GM13977 (cell line): ENCODE data around the gene PSME4.
"Not testable (repeated sequence)": the region's sequence is repeated elsewhere in the genome, so short reads cannot be mapped to it uniquely, and the experiment has no call there.

ENCODE experiments used
- DNase-seq: peaks from one replicate; pipeline ENCODE4 v3.0.0; 2012; ENCODE audit warnings: low spot score
- CTCF ChIP-seq: IDR thresholded peaks from 2 replicates; pipeline ENCODE4 v1.5.1; 2012; ENCODE audit warnings: mild to moderate bottlenecking, control low read depth; ENCODE audit not compliant: insufficient read depth; ENCODE audit errors: extremely low read depth, missing control alignments
- in situ Hi-C: fragments of 300-500 bp; cut with MboI; formaldehyde crosslinking; loops from one replicate; pipeline ENCODE4 v1.12.0; 2022; ENCODE audit warnings: low sequenced_read_pairs, low pct_unique_long_range_greater_than_20kb, mixed read lengths, inconsistent platforms; ENCODE audit not compliant: unreplicated experiment

Gene PSME4

GRCh38 chr2:53852532-53852931, 118.3 kb downstream of the PSME4 start:
- in situ Hi-C loops, result no loop called here
- no peak for TF ChIP-seq CTCF
- DNase-seq, result no peak

- in situ Hi-C loops, DNase-seq: not testable (repeated sequence)
Observed at GRCh38 chr2:53851052-53851757, 119.6 kb downstream of the PSME4 start.

DNA sequence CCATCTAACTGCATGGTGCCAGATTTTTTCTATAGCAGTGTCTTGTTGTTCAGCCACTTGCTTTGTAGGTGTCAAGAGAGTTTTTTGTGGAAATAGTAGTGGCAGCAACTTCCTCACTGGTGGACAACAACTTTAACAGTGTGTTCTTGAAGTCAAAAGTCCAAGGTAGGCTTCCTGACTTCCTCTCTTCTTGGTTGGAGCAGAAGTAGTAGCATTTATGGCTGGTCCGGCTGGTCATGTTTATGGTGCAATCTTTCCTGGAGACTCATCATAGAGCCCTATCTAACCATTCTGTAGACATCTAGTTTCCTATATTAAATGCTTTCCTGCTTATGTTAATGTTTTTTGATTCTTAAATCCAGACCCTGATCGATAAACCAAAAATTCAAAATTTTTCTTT, 122.7 kb downstream of the PSME4 start:
- in situ Hi-C loops, result no loop called here
- DNase-seq, result no peak
- TF ChIP-seq CTCF, result no peak

- in situ Hi-C loops, result no loop called here
- TF ChIP-seq CTCF, result no peak
Observed at GRCh38 chr2:53843595-53843994, 127.2 kb downstream of the PSME4 start.

GRCh38 chr2:53842891-53843290, 127.9 kb downstream of the PSME4 start:
- no peak for DNase-seq
- in situ Hi-C loops, result no loop called here
- no peak for TF ChIP-seq CTCF

More at GRCh38 chr2:53843595-53843994, 127.2 kb downstream of the PSME4 start:
- DNase-seq, result no peak

DNA sequence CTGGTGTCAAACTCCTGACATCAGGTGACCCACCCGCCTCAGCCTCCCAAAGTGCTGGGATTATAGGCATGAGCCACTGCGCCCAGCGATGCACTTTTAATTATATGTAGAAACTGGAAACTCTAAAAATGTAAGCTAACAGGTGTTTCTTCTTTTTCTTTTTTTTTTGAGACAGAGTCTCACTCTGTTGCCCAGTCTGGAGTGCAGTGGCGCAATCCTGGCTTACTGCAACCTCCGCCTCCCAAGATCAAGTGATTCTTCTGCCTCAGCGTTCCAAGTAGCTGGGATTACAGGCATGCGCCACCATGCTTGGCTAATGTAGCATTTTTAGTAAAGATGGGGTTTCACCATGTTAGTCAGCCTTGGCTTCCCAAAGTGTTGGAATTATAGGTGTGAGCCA, 129.1 kb downstream of the PSME4 start:
- DNase-seq, in situ Hi-C loops: not testable (repeated sequence)

GRCh38 chr2:53840580-53840979, 130.2 kb downstream of the PSME4 start:
- DNase-seq, result no peak
- in situ Hi-C loops, result no loop called here
- TF ChIP-seq CTCF, result no peak

DNA sequence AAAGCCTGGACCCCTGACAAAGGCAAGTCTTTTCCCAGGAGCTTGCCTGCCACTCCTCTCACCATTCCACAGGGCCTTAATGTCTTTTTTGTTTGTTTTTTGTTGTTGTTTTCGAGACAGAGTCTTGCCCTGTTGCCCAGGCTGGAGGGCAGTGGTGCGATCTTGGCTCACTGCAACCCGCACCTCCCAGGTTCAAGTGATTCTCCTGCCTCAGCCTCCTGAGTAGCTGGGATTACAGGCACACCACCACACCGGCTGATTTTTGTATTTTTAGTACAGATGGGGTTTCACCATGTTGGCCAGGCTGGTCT, 140.9 kb downstream of the PSME4 start:
- in situ Hi-C loops, DNase-seq: not testable (repeated sequence)
